Astrocyte (in vitro differentiated cells and primary cell): ENCODE measurements around the gene GGT5. TPM values are rescaled to one million over a fixed set of nuclear protein-coding genes. Genes with fewer than 3 reads are reported as not detected.

Experiments
- DNase-seq: peaks from one replicate; pipeline ENCODE4 v3.0.0-alpha.2; 2010; ENCODE audit warnings: low read depth
- FAIRE-seq: peaks from 2 replicates; lab custom pipeline; 2011; peaks lifted over from hg19 to GRCh38; lab: Jason Lieb, UNC
- H2AFZ ChIP-seq: 2 replicates; pipeline ENCODE4 v1.6.0; 2012; ENCODE audit warnings: low read depth, low read length, inconsistent platforms
- H3K27ac ChIP-seq: 2 replicates; pipeline ENCODE4 v1.5.1; 2011; ENCODE audit warnings: low read depth, low read length, inconsistent platforms
- H3K27me3 ChIP-seq: 2 replicates; pipeline ENCODE4 v1.6.0; 2011; ENCODE audit warnings: low read length, inconsistent platforms; ENCODE audit not compliant: insufficient read depth
- H3K36me3 ChIP-seq: 2 replicates; pipeline ENCODE4 v1.5.1; 2011; ENCODE audit warnings: low read length, inconsistent platforms; ENCODE audit not compliant: insufficient read depth
- H3K4me1 ChIP-seq: 2 replicates; pipeline ENCODE4 v1.5.1; 2011; ENCODE audit warnings: low read length, inconsistent platforms; ENCODE audit not compliant: insufficient read depth
- H3K4me2 ChIP-seq: 2 replicates; pipeline ENCODE4 v1.6.0; 2012; ENCODE audit warnings: low read length, inconsistent platforms
- H3K4me3 ChIP-seq: 2 replicates; pipeline ENCODE4 v1.5.1; 2011; ENCODE audit warnings: low read depth, mild to moderate bottlenecking, low read length, inconsistent platforms; ENCODE audit not compliant: insufficient read depth
- H3K79me2 ChIP-seq: 2 replicates; pipeline ENCODE4 v1.6.0; 2012; ENCODE audit warnings: mild to moderate bottlenecking, low read length, inconsistent platforms; ENCODE audit not compliant: insufficient read depth
- H3K9ac ChIP-seq: 2 replicates; pipeline ENCODE4 v1.6.0; 2012; ENCODE audit warnings: mild to moderate bottlenecking, low read length, inconsistent platforms
- H3K9me3 ChIP-seq: 2 replicates; pipeline ENCODE4 v1.5.1; 2012; ENCODE audit warnings: low read depth, mild to moderate bottlenecking, low read length, inconsistent platforms; ENCODE audit not compliant: insufficient read depth
- H4K20me1 ChIP-seq: 2 replicates; pipeline ENCODE4 v1.6.0; 2012; ENCODE audit warnings: low read length, inconsistent platforms; ENCODE audit not compliant: insufficient read depth
- H3K27ac Mint-ChIP-seq: one replicate; pipeline ENCODE4 v1.8.0; 2021; ENCODE audit warnings: mild to moderate bottlenecking, mixed read lengths; ENCODE audit not compliant: unreplicated experiment
- H3K27me3 Mint-ChIP-seq: one replicate; pipeline ENCODE4 v1.8.0; 2021; ENCODE audit warnings: low read depth, mixed read lengths; ENCODE audit not compliant: unreplicated experiment
- H3K36me3 Mint-ChIP-seq: one replicate; pipeline ENCODE4 v1.8.0; 2021; ENCODE audit warnings: low read depth, mixed read lengths; ENCODE audit not compliant: unreplicated experiment
- H3K4me1 Mint-ChIP-seq: one replicate; pipeline ENCODE4 v1.8.0; 2021; ENCODE audit warnings: low read depth, mixed read lengths; ENCODE audit not compliant: unreplicated experiment
- H3K4me3 Mint-ChIP-seq: one replicate; pipeline ENCODE4 v1.8.0; 2021; ENCODE audit warnings: mild to moderate bottlenecking, moderate library complexity, mixed read lengths; ENCODE audit not compliant: unreplicated experiment
- H3K9me3 Mint-ChIP-seq: one replicate; pipeline ENCODE4 v1.8.0; 2021; ENCODE audit warnings: mild to moderate bottlenecking, mixed read lengths; ENCODE audit not compliant: unreplicated experiment
- CTCF ChIP-seq: IDR thresholded peaks from 2 replicates; pipeline ENCODE4 v1.5.1; 2011; ENCODE audit warnings: low read depth, mild to moderate bottlenecking, inconsistent platforms, low read length, moderate library complexity; ENCODE audit not compliant: insufficient read depth
- EZH2 ChIP-seq: IDR thresholded peaks from 2 replicates; pipeline ENCODE4 v1.6.1; 2012; ENCODE audit warnings: mild to moderate bottlenecking, low read length, inconsistent platforms; ENCODE audit not compliant: insufficient read depth
- total RNA-seq: library from RNA; stranded (reverse); gene quantifications from 2 replicates; pipeline ENCODE4 v1.2.1, GENCODE V29; 2021

GGT5 gene
- total RNA-seq, 1 donor from 2014 or later, result 0.64 TPM

GRCh38 chr22:24230911-24231656 is 13.8 kb downstream of the GGT5 start:
- H3K4me3 Mint-ChIP-seq, result no peak overlapping the region
- H3K79me2 ChIP-seq, result no peaks in the 10 kb centered on the region
- H3K27me3 Mint-ChIP-seq, result peaks cover 3% of the 10 kb centered on the region
- H3K9me3 ChIP-seq, result no peaks in the 10 kb centered on the region
- FAIRE-seq (no peak), DNase-seq (no peak)
- no peaks in the 10 kb centered on the region for H3K36me3 ChIP-seq
- no peaks in the 10 kb centered on the region for H4K20me1 ChIP-seq
- H2AFZ ChIP-seq, result no peak overlapping the region
- H3K27me3 ChIP-seq, result no peaks in the 10 kb centered on the region
- TF ChIP-seq CTCF, result no peak
- H3K4me1 Mint-ChIP-seq, result no peaks in the 10 kb centered on the region
- H3K36me3 Mint-ChIP-seq, result no peaks in the 10 kb centered on the region
- no peak overlapping the region for H3K27ac Mint-ChIP-seq
- H3K9ac ChIP-seq, result no peak overlapping the region
- no peak overlapping the region for H3K4me2 ChIP-seq
- H3K4me1 ChIP-seq, result no peaks in the 10 kb centered on the region
- H3K9me3 Mint-ChIP-seq, result peaks cover 2% of the 10 kb centered on the region
- H3K27ac ChIP-seq, result no peak overlapping the region
- H3K4me3 ChIP-seq, result no peak overlapping the region

- H3K27ac ChIP-seq, result no peak overlapping the region
- no peak overlapping the region for H3K4me3 Mint-ChIP-seq
- H3K36me3 Mint-ChIP-seq, result no peaks in the 10 kb centered on the region
- H3K4me1 Mint-ChIP-seq, result no peaks in the 10 kb centered on the region
- FAIRE-seq (no peak), DNase-seq (no peak)
- H3K27ac Mint-ChIP-seq, result no peak overlapping the region
- no peak overlapping the region for H3K4me3 ChIP-seq
- no peak for TF ChIP-seq EZH2
- no peak for TF ChIP-seq CTCF
- no peaks in the 10 kb centered on the region for H3K27me3 ChIP-seq
- H3K4me1 ChIP-seq, result no peaks in the 10 kb centered on the region
- H4K20me1 ChIP-seq, result no peaks in the 10 kb centered on the region
- no peaks in the 10 kb centered on the region for H3K79me2 ChIP-seq
- H3K9me3 Mint-ChIP-seq, result peaks cover 4% of the 10 kb centered on the region
- no peak overlapping the region for H2AFZ ChIP-seq
- H3K36me3 ChIP-seq, result no peaks in the 10 kb centered on the region
- H3K27me3 Mint-ChIP-seq, result no peaks in the 10 kb centered on the region
- H3K9ac ChIP-seq, result no peak overlapping the region
- H3K4me2 ChIP-seq, result no peak overlapping the region
- H3K9me3 ChIP-seq, result peaks cover 6% of the 10 kb centered on the region
Measured at GRCh38 chr22:24225951-24226350, 18.9 kb downstream of the GGT5 start.

GRCh38 chr22:24225044-24225601 is 19.8 kb downstream of the GGT5 start:
- no peaks in the 10 kb centered on the region for H3K4me1 ChIP-seq
- H3K36me3 Mint-ChIP-seq, result no peaks in the 10 kb centered on the region
- no peak overlapping the region for H3K4me3 Mint-ChIP-seq
- no peak overlapping the region for H3K4me3 ChIP-seq
- H3K27me3 ChIP-seq, result no peaks in the 10 kb centered on the region
- DNase-seq (no peak), FAIRE-seq (no peak)
- no peaks in the 10 kb centered on the region for H3K79me2 ChIP-seq
- H3K27me3 Mint-ChIP-seq, result peaks cover 2% of the 10 kb centered on the region
- no peak overlapping the region for H3K27ac ChIP-seq
- no peaks in the 10 kb centered on the region for H3K4me1 Mint-ChIP-seq
- TF ChIP-seq EZH2 (no peak), CTCF (no peak)
- H4K20me1 ChIP-seq, result no peaks in the 10 kb centered on the region
- H3K36me3 ChIP-seq, result no peaks in the 10 kb centered on the region
- no peak overlapping the region for H3K4me2 ChIP-seq
- H3K9me3 ChIP-seq, result peaks cover 6% of the 10 kb centered on the region
- H3K9ac ChIP-seq, result no peak overlapping the region
- H3K27ac Mint-ChIP-seq, result no peak overlapping the region
- H2AFZ ChIP-seq, result no peak overlapping the region
- H3K9me3 Mint-ChIP-seq, result peaks cover 4% of the 10 kb centered on the region
